ENCODE data around the gene SCARB1. TPM values are rescaled to one million over a fixed set of nuclear protein-coding genes. Genes with fewer than 3 reads are reported as not detected.

The SCARB1 gene
- total and polyA plus RNA-seq, 2 donors (not counting 3 experiments of a cell fraction or from before 2014, with no cell fraction given): 125 to 141 TPM

DNA sequence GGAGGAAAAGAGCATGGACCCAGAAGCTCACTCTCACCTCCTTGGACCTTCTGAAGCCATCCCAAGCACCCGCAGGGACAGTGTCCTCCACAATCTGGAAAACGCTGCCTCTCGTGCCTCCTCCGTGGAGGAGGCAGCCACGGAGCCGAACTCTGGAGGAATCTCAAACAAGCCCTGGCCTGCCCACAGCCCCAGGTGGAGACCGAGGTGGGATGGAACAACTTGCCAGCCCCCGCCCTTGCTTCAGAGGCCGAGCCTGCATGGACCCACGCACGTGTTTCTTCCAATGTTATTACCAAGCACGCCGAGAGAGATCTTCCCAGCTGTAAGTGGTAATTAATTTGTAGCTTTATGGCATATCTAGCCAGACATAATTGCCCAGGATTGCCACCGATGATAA lies 61.3 kb downstream of the SCARB1 start:
- Histone ChIP-seq H4K20me1 (replicated peaks; ENCODE audit: control insufficient read depth, extremely low read depth, insufficient read depth, low read length) (no peaks in the 10 kb centered on the region), H3K9ac (replicated peaks; ENCODE audit: extremely low read depth, insufficient read depth, low read length) (no peak overlapping the region), H3K27ac (ENCODE audit: insufficient read depth, low read depth, low read length) (no peak overlapping the region), H3K4me3 (replicated peaks in 1 of 3; ENCODE audit: insufficient read depth in 1 of 3, low read depth in 1 of 3, low read length in 3 of 3) (no peak overlapping the region), H3K4me2 (ENCODE audit: insufficient read depth, low read length) (no peak overlapping the region), H3K9me3 (replicated peaks; ENCODE audit: control insufficient read depth, insufficient read depth, low read length) (no peaks in the 10 kb centered on the region), H3K9me1 (replicated peaks; ENCODE audit: control insufficient read depth, extremely low read depth, insufficient read depth, low read length) (no peaks in the 10 kb centered on the region), H3K4me1 (ENCODE audit: control insufficient read depth, extremely low read depth, insufficient read depth, low read length) (no peaks in the 10 kb centered on the region), H3K36me3 (ENCODE audit: control insufficient read depth in 2 of 2, extremely low read depth in 1 of 2, insufficient read depth in 2 of 2, low read length in 2 of 2) (no peaks in the 10 kb centered on the region), H2AFZ (ENCODE audit: low read depth, low read length) (no peak overlapping the region), H3K79me2 (ENCODE audit: control insufficient read depth, insufficient read depth, low read length) (no peaks in the 10 kb centered on the region), H3K27me3 (ENCODE audit: control insufficient read depth in 2 of 2, insufficient read depth in 2 of 2, low read length in 2 of 2) (no peaks in the 10 kb centered on the region)
- ChIA-PET POLR2A (no interaction called here), CTCF (no interaction called here)
- intact Hi-C loops (cut with micrococcal nuclease) (no loop called here), dilution Hi-C loops (cut with MboI; ENCODE audit: extremely low pct_ligation_motif_present, low sequenced_read_pairs) (no loop called here)
- FAIRE-seq (no peak), DNase-seq (ENCODE audit: low read depth, low spot score) (no peak)
- BruUV-seq (replicated peaks): no TSS peak
- TF ChIP-seq FOS (IDR thresholded peaks at IDR 0.05; ENCODE audit: borderline replicate concordance, insufficient read depth, low read length) (no peak), POLR2AphosphoS5 (IDR thresholded peaks at IDR 0.05; ENCODE audit: insufficient read depth, low read depth, low read length) (no peak), EZH2 (IDR thresholded peaks at IDR 0.05; ENCODE audit: borderline replicate concordance, low read depth, low read length, severe bottlenecking) (no peak), POLR2A (IDR thresholded peaks at IDR 0.05; ENCODE audit: low read depth, low read length) (no peak), JUN (IDR thresholded peaks at IDR 0.05; ENCODE audit: borderline replicate concordance, insufficient read depth, insufficient read length, low read depth) (no peak), GATA2 (IDR thresholded peaks at IDR 0.05; ENCODE audit: insufficient read depth, insufficient read length, low read depth, low read length) (no peak), MYC (IDR thresholded peaks at IDR 0.05; ENCODE audit: low read depth, low read length) (no peak)
- TF ChIP-seq, protein P1, sequence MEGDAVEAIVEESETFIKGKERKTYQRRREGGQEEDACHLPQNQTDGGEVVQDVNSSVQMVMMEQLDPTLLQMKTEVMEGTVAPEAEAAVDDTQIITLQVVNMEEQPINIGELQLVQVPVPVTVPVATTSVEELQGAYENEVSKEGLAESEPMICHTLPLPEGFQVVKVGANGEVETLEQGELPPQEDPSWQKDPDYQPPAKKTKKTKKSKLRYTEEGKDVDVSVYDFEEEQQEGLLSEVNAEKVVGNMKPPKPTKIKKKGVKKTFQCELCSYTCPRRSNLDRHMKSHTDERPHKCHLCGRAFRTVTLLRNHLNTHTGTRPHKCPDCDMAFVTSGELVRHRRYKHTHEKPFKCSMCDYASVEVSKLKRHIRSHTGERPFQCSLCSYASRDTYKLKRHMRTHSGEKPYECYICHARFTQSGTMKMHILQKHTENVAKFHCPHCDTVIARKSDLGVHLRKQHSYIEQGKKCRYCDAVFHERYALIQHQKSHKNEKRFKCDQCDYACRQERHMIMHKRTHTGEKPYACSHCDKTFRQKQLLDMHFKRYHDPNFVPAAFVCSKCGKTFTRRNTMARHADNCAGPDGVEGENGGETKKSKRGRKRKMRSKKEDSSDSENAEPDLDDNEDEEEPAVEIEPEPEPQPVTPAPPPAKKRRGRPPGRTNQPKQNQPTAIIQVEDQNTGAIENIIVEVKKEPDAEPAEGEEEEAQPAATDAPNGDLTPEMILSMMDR (IDR thresholded peaks at IDR 0.05; ENCODE audit: extremely low read depth in 1 of 2, insufficient read depth in 1 of 2, low read depth in 1 of 2, low read length in 2 of 2): no peak
- TF ChIP-seq, protein P2, sequence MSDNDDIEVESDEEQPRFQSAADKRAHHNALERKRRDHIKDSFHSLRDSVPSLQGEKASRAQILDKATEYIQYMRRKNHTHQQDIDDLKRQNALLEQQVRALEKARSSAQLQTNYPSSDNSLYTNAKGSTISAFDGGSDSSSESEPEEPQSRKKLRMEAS (IDR thresholded peaks at IDR 0.05; ENCODE audit: insufficient read depth, insufficient read length): no peak
